NCI-H2196 (cell line): Measurements from ENCODE around the gene COL4A2.
"Not testable (repeated sequence)": the region's sequence is repeated elsewhere in the genome, so short reads cannot be mapped to it uniquely, and the experiment has no call there.

ENCODE experiments used
- DNase-seq: peaks from one replicate; lab custom pipeline; 2025; ENCODE audit not compliant: unreplicated experiment; lab: John Stamatoyannopoulos, UW

The COL4A2 gene

DNA sequence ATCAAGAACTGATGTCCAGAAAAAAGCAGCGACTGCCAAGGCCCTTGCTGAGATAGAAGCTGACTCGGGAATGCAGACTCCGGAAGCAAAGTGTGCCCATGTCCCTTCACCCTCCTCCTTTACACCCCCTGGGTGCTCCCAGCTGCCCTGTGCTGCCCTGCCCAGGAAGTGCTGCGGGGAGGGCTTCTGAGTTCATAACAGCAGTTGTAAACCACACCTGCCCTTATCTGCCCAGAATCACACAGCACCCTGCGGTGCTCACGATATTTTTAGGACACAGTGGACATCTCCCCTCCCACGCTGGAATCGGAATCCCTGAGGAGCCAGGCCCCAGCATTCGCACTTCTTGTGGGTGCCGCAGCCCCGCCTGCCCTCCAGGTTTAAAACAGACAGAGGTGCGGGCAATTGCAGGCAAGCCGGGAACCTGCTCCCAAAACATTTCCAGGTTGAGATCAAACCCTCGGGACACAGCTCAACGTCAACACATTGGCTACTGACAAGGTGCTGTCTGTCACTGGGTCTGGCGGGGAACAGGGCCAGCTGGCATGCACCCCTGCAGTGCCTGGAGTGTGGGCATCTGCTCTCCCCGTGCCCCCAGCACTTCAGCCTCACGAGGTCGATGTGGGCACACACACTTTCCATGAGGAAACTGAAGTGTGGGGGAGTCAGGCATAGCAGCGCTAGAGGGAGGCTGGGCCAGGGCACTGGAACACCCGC lies 217.6 kb downstream of the COL4A2 start:
- DNase-seq = peak; percentile 44

DNA sequence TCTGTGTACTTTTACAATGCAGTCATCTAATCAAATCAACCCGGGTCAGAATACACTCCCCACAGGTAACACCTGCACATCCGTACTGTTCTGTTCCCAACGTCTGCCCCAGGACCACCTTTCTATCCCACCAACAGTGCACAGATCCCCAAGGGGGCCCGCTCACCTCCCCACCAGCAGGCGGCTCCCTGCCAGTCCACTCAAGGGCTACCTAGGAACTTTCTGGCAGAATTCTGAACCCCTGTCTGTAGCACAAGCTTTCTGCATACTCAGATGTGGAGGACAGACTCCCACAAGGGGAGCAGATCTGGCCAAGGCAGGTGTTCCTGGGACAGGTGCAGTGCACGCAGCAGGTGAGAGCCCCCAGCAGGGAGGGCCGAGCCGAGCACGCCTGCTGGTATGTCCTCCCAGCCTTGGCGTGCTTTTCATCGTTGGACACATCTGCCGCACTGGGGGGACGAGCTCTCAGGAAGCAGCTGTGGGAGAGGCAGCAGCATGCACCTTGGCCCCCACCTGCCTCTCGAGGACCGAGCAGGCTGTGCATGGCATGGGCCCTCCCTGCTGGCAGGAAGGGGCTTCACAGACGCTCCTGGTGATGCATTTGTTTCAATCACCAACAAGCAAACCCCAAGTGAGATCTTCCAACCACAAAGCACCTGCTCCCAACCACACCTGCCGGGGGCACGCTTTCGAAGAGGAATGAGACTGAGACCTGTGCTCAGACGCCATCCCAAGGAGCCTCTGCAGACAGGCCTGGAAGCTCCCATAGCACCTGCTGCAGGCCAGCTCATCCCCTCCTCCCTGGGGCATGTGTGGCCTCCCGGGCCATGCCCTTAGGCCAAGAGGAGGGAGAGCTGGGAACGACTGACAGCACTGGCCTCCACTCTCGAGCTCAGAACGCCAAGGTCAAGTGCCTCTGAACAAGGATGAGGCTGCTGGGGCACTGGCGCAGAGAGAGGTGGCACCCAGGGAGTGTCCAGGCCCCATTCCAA lies 218.5 kb downstream of the COL4A2 start:
- peak; percentile 72 for DNase-seq

DNA sequence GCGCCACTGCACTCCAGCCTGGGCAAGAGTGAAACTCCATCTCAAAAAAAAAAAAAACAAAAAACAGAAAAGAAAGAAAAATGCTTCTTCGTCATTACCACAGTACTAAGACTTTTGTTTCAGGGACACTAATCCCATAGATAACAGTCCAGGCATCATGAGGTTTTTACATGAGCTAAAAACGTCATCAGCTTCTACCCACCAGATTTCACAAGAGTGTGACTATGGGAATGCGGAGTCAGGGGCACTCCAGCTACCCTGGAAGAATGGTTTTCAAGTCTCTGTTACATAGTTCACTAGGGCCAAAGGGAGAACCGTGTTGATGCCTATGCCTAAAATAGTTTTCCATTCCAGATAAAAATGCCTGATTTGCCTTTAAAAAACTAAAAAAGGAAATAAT lies 221.3 kb downstream of the COL4A2 start:
- DNase-seq = no peak

DNA sequence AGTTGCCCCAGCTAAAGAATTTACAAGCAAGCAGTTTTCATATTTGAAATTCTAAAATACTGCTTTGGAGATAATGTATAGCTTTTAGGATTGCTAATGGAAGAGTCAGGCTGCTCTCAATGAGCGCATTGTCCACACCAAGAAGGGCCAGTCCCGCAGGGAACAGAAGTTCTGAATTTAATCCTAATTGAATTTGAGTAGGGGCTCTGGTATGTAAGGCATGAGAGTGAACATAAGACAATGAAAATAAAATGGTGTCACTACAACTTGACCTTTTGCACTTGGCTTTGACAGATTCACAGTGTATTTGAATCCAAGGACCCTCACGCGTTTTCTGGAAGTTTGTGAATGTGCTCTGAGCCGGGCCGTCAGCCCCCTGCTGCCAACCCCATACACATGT lies 221.8 kb downstream of the COL4A2 start:
- DNase-seq = no peak

DNA sequence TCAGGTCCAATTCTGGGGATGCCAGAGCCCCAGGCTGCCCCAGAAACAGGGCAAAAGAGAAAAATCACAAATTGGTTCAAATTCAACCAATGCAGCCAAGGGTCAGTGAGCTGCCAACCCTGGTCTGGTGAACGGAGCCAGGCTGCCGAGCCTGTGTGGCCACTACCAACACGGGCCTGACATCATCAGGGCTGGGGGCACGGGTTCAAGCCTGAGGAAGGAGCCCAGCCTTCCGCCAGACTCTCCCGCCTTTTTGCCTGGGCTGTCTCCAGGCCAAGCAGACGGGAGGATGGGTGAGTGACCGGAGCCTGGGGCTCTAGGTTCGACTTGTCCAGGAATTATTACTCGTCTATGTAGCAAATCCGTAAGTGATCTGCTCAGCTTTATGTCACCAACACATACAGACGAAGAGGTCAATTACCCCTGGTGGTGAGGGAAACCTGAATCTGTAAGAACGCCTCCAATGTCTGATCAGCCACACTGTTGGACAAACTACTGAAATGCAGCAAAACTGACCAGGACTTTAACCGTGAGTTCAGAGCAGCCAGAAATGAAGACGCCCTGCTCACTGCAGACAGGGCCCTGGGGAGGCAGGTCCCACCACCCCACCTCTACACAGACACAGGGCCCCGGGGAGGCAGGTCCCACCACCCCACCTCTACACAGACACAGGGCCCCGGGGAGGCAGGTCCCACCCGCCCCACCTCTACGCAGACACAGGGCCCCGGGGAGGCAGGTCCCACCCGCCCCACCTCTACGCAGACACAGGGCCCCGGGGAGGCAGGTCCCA lies 222.6 kb downstream of the COL4A2 start:
- no peak for DNase-seq

DNA sequence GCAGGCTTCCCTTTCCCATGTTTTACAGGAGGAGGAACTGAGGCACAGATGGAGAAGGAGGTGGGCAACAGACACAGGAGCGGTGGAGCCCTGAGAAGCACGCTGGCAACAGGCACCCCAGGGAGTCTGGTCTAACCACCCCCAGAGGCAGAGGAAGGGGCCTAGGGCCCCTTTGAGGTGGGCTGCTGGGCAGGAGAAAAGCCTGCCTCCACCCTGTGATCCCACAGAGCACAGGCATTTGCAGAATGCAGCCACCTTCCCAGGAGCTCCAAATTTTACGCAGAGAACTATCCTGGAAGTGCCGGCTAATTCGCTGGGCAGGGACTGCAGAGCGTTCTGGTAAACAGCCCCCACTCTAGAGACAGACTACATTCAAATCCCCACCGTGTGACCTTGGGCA lies 224.0 kb downstream of the COL4A2 start:
- no peak for DNase-seq

DNA sequence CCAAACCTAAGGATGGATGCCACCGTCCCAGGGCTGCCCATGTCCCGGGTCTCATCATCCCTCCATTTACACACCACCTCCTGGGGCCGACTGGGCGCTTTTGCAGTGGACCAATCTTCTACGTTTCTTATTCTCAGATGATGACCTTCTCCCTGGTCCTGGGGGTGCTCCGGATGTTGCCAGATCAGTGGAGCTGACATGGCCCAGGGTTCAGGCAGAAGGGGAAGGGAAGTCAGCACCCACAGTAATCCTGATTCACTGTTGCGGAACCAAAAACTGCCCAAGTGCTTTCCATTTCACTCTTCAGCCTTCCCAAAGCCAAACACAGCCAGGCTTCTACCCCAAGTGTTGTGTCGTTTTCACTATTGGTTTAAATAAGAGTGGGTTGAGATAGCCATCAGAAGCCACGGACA lies 224.6 kb downstream of the COL4A2 start:
- no peak for DNase-seq

DNA sequence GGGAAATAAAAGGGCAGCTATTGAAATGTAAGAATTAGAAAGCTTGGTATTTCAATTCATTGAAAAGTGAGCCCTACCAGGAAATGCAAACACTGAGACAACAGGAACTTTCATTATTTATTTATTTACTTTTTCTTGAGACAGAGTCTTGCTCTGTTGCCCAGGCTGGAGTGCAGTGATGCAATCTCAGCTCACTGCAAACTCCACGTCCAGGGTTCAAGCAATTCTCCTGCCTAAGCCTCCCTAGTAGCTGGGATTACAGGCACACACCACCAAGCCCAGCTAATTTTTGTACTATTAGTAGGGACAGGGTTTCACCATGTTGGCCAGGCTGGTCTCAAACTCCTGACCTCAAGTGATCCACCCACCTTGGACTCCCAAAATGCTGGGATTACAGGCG lies 225.2 kb downstream of the COL4A2 start:
- DNase-seq = not testable (repeated sequence)

DNA sequence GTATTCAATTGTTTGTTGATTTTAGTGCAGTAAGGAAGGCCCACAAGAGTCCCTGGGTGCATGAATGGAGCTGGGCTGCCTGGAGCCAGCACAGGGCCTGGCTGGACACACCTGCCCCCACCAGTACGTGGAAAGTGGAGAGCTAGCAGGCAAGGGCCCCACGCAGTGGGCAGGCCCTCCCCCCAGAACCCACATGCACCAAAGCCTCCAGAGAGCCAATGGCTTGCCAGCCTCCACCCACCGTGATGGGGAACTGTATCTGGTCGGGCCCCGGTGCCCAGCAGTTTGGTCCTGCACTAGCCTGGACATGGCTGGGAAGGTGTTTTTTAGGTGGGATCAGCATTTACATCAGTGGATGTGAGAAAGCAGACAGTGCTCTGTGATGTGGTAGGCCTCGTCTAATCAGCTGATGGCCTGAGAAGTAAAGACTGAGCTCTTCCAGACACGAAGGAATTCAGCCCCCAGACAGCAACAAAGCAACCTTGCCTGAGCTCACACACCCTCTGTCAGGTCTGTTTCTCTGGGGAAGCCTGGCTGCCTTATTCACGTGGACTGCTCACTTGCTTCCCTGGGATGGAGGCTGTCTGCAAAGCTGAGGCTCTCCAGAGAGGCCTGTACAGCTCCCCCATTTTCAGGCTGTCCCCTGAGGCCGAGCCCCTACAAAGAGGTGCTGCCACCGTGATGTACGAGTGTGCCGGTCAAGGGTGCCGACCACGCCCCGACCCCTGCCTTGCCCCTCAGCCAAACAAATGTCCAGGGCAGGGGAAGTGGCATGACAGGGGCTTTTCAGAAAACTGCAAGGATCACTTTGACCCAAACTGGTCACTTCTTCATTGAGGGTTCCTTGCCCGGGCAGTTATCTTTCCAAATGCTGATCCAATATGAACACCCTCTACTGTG lies 226.9 kb downstream of the COL4A2 start:
- no peak for DNase-seq

DNA sequence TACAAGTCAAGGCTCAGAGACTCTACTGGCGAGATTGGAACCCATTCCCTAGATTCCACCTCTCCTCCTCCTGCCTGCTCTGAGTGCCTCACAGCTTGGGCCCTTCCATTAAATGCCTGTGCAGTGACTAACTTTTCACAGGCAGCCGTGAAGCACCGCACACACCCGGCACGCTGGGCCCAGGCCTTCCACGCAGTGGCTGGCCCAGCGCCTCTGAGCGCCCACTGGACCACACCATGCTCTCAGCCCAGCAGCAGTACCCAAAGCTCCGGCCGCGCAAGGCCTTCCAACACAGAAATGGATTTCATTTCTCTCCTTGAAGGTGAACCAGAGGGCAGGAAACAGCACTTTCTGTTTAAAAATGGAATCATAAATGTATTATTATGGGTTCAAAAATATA lies 228.4 kb downstream of the COL4A2 start:
- no peak for DNase-seq

DNA sequence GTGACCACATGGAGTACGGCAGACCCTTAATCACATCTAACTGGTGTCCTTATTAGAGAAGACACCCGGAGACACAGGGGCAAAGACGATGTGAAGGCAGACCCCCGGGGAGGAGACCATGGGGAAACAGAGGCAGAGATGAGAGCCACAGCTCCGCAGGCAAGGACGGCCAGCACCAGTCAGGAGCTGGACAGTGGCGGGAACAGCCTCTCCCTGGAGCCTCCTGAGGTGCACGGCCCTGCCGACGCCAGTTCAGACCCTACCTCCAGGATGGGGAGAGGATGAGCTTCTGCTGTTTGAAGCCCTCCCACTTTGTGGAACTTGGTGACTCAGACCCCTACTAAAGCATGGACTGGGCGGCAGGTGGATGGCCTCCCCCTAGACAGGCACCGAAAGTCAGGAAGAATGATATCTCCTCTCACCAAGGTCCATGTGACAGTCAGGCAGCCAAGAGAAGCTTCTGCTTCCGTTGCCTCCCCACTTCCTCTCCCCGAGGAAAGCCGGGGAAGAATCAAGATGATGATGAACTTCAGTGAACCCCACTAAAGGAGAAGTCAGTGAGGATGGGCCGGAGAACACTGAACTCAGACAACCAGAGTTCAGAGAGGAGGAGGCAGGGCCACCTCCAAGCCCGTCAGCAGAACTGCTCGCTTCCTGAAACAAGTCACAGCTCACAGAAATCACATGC lies 229.1 kb downstream of the COL4A2 start:
- no peak for DNase-seq

DNA sequence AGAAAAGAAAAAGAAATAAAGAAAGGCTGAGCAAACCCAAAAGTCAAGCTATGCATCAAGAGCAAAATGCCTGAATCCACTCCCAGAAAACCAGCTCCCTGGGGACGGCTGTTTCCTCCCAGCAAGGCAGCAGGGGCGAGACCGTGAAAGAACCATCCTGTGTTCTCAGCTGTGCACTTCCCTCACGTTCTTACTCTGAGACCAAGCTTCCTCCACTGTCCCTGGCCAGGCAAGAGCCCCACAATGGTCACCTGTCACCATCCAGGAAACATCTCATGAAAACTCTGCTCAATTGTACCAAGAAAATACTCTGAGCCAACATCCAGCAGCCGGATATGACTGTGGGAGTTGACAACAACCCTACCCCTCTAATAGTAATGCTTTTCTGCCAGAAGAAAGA lies 231.5 kb downstream of the COL4A2 start:
- DNase-seq = no peak

DNA sequence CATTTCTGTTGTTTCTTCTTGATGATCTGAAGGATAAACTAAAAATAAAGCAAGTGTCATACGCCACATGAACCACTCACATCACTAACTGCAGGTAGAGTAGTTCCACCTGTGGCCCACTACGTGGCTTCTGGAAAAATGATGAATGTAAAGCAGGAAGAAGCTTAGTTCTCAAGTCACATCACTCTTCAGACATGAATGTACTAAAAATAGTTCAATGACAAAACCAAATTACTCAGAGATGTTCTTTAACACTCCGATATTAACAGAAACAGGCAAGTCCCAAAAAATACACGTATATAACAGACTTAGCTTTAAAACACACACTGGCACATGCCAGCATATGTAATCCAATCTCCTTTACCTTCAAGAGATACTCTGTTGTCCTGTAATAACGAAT lies 232.8 kb downstream of the COL4A2 start:
- DNase-seq = no peak

DNA sequence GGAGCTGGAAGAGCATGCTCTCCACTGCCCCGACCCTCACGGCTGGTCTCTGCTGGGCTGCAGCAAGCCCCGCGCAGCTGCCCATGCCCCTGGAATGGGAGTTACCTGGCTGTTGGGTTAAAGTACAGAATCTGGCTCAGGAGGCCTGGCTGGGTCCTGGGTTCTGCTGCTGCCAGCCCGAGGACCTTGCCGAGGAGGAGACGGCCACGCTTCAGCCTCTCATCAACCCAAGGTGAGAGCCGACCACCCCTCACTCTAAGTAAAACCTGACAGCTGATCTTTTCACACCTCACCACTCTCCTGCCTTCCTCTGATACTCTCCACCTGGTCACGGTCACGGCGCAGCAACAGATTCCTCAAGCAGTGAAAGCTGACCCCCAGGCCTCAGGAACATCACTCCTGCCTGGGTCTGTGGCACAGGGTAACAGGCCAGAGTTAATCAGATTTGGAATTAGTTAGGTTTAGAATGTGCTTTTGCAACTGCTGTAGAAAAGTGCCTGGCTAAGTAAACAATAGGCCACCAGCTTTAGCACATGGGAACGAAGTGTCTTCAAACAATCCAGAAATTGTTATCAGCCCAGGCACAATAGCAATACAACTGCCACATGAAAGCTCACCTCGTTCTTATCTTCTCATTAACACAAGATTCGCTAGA lies 233.9 kb downstream of the COL4A2 start:
- no peak for DNase-seq

DNA sequence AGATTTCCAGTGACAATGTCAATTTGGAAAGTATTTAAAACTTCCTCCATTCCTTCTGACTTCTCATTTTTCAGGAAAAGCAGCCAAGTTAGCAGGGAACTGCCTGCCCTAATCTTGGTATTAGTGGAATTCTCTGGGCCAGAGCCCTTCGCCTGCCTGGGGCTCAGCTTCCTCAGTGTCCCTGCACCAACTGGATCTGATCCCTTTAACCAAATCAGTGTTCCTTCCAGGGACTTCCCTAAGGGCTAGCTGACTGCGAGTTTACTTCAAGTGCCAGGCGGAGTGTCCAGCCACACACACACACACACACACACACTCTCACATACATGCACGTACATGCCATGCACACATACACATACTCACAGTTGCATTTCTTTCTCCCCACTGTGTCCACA lies 234.4 kb downstream of the COL4A2 start:
- no peak for DNase-seq

DNA sequence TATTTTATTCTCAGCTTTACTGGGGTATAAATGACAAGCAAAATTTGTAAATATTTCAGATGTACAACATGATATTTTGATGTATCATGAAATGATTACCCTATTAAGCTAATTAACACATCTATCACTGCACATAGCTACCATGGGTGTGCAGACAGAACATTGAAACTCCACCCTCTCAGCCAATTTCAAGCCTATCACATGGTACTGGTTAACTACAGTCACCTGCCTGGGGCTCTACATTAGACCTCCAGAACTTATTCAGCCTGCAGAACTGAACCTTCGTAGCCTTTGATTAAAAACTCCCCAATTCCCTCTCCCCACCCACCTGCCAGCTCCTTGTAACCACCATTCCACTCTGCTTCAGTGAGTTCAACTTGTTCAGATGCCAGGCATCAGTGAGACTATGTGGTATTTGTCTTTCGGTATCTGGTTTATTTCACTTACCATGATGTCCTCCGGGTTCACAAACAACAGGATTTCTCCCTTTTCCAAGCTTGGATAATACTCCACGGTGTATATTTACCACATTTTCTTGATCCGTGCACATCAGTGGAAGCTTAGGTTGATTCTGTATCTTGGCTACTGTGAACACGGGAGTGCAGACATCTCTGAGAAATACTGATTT lies 235.2 kb downstream of the COL4A2 start:
- no peak for DNase-seq

DNA sequence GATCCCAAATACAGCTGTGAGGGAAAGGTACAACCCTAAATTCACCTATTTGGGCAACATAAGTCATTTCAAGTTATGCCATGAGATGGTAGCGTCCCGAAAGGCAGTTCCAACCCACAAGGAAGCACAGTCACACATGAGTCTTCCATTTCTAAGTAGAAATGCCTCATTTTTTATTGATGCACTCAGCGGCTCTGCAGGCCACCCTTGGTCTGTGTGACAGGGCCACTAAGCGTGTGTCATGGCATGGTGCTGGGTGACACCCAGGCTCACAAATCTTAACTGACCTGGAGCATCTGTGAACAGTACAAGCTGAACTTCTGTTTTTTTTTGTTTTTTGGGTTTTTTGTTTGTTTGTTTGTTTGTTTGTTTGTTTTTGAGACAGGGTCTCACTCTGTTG lies 239.3 kb downstream of the COL4A2 start:
- no peak for DNase-seq

DNA sequence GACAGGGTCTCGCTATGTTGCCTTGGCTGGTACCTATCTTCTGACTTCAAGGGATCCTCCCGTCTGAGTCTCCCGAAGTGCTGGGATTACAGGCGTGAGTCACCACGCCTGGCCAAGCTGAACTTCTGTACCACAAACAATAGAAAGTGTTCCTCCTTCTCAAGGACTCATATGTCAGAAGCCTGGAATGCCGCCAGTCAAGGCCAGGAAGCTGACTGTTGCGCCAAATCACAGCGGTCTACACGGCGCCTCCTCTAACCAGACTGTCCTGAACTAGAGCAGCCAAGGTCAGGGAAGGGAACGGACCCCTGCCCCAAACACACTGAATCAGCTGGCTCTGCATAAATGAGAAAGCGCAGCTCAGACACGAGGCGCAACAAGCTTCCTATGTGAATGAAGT lies 239.8 kb downstream of the COL4A2 start:
- DNase-seq = peak; percentile 43
